ENCODE results near the gene TNS2.

The TNS2 gene

DNA sequence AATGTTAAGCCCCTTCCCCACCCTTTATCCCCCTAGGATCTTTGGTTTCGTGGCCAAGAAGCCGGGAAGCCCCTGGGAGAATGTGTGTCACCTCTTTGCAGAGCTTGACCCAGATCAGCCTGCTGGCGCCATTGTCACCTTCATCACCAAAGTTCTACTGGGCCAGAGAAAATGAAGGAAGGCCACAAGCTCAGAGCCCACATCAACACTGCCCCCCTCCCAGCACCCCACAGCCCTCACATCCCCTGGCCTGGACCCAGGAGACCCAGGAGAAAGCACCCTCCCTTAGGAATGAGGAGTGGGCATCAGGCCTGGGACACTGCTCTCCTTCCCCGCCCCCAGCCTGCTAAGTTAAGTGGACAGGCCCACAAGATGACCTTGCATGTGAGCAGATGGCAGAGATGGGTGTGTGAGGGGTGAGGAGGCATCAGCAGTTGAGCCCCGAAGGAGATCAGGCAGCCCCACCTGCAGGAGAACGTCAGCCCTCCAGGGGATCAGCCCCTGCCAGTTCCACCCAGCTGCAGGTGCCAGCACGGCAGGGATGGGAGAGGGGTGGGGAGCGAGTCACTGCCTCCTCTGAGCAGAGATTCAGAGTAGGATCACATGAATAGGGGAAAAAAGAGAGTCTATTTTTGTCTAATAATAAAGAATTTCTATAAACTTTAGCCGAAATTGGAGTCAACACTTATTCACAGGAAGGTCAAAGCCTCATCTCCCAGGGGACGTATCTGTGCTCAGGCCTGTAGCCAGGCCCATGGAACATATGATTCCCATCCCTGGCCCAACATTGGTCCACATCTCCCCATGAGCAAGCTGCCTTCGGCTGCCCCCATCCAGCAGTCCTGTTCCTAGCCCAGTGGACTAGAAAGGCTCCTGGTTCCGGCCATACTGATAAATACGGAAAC lies 14.1 kb downstream of the TNS2 start:
- no peak for DNase-seq (ENCODE audit: low spot score in 2 of 2)
- in situ Hi-C loops (cut with MboI; ENCODE audit: low sequenced_read_pairs), result loop anchor here (10.0 kb wide), 1 partner anchor 221 kb away; no protein-coding TSS in a partner anchor
- H3K4me3 ChIP-seq, result no peak overlapping the region
- peaks cover 16% of the 10 kb centered on the region; the same call in 1 of the 2 replicates for H3K27me3 ChIP-seq (ENCODE audit: low read depth)
- peaks cover 8% of the 10 kb centered on the region; the same call in 1 of the 2 replicates for H3K36me3 ChIP-seq (replicated peaks)
- no peaks in the 10 kb centered on the region for H3K4me1 ChIP-seq
- no peaks in the 10 kb centered on the region for H3K9me3 ChIP-seq

DNA sequence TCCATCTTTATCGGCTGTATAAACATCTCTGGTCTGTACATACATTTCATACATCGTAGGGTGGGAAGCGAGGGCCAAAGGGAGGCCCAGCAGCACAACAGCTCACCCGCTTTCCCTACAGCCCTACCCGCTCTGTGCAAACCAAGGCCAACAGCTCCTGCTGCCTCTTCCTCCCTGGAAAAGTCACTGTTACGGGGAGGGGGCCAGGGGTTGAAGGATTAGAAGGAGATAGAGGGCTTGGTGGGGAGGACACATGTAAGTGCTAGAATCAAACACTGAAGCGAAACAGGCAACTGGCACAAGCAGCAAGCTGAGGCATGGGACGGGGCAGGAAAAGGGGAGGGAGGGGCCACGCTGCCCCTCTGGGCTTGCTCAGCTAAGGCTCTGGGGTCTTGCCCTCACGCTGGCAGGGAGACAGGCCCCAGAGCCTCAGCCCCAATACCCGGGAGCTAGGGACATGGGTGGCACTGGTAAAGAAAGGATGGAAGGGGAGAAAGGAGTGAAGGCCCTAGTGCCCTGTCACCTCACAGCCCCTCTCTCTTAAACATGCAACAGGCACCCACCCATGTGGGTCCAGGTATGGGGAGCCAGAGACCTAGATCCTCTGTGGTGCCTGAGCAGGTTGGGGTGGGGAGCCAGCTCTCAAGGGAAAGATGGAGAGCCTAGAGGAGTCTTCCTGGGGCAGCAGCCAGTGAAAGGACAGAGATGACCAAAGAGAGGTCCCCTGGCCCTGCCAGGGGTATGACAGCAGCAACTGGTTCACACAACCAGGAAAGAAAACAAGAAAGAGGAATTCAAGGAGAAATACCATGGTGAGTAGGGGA lies 15.0 kb downstream of the TNS2 start:
- Histone ChIP-seq H3K4me1 (no peaks in the 10 kb centered on the region), H3K36me3 (replicated peaks) (peaks cover 8% of the 10 kb centered on the region; the same call in 1 of the 2 replicates), H3K4me3 (no peak overlapping the region), H3K9me3 (no peaks in the 10 kb centered on the region), H3K27me3 (ENCODE audit: low read depth) (peaks cover 9% of the 10 kb centered on the region; the same call in 1 of the 2 replicates)
- no peak for DNase-seq (ENCODE audit: low spot score in 2 of 2)
- in situ Hi-C loops (cut with MboI; ENCODE audit: low sequenced_read_pairs), result loop anchor here (10.0 kb wide), 1 partner anchor 220 kb away; no protein-coding TSS in a partner anchor

GRCh38 chr12:53065470-53065869 lies 15.6 kb downstream of the TNS2 start:
- peaks cover 4% of the 10 kb centered on the region; the same call in 1 of the 2 replicates for H3K27me3 ChIP-seq (ENCODE audit: low read depth)
- no peak overlapping the region for H3K4me3 ChIP-seq
- no peaks in the 10 kb centered on the region for H3K4me1 ChIP-seq
- in situ Hi-C loops (cut with MboI; ENCODE audit: low sequenced_read_pairs), result loop anchor here (10.0 kb wide), 1 partner anchor 219 kb away; no protein-coding TSS in a partner anchor
- peaks cover 8% of the 10 kb centered on the region; the same call in 1 of the 2 replicates for H3K36me3 ChIP-seq (replicated peaks)
- no peak for DNase-seq (ENCODE audit: low spot score in 2 of 2)
- no peaks in the 10 kb centered on the region for H3K9me3 ChIP-seq

DNA sequence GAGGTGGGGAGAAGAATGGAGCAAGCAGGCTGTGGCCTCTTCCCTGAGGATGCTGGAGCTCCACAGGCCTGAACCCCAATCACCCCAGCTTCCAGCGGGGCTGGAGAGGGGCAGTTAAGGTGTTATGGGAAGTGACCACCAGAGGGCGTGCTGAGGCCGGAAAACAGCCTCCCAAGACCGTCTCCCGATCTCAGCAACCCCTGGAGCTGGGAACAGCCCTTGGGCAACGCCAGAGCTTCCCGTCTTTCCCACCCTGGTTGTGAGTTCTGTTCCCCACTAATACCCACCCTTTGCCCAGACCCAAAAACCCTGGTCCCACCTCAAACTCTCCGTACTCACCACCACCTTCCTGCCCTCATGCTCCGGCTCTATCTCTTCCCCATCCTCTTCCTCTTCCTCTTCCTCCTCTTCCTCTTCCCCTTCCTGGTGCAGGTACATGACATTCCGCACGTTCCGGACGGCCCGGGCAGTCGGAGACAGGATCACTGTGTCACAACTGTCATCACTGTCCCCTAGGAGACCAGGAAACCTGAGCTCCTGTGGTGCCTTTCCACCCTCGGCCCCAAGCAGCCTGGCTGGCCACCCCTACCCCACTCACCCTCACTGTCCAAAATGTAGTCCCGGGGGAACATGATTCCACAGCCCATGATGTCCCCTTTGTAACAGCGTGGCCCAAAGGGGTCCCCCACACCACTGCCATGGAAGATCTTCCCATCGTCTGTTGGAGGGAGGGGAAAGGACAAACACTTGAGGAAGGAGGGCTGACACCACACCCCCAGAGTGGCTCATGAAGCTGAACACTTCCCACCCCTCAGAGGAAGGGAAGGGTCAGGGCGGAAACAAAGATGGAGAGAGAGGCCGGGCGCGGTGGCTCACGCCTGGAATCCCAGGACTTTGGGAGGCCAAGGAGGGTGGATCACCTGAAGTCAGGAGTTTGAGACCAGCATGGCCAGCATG lies 16.4 kb downstream of the TNS2 start:
- Histone ChIP-seq H3K4me1 (no peaks in the 10 kb centered on the region), H3K27me3 (ENCODE audit: low read depth) (peaks cover 2% of the 10 kb centered on the region; the same call in 1 of the 2 replicates), H3K4me3 (no peak overlapping the region), H3K36me3 (replicated peaks) (peaks cover 8% of the 10 kb centered on the region; the same call in 1 of the 2 replicates), H3K9me3 (no peaks in the 10 kb centered on the region)
- in situ Hi-C loops (cut with MboI; ENCODE audit: low sequenced_read_pairs), result loop anchor here (10.0 kb wide), 1 partner anchor 219 kb away; no protein-coding TSS in a partner anchor
- peak; percentile 67 to 88 for DNase-seq (ENCODE audit: low spot score in 2 of 2)

- H3K9me3 ChIP-seq, result no peaks in the 10 kb centered on the region
- in situ Hi-C loops (cut with MboI; ENCODE audit: low sequenced_read_pairs), result loop anchor here (10.0 kb wide), 1 partner anchor 217 kb away; no protein-coding TSS in a partner anchor
- no peak for DNase-seq (ENCODE audit: low spot score in 2 of 2)
- no peak overlapping the region for H3K4me3 ChIP-seq
- H3K27me3 ChIP-seq (ENCODE audit: low read depth), result no peaks in the 10 kb centered on the region
- H3K36me3 ChIP-seq (replicated peaks), result peaks cover 8% of the 10 kb centered on the region; the same call in 1 of the 2 replicates
- no peaks in the 10 kb centered on the region for H3K4me1 ChIP-seq
Observed at GRCh38 chr12:53067074-53067992, 17.5 kb downstream of the TNS2 start.

DNA sequence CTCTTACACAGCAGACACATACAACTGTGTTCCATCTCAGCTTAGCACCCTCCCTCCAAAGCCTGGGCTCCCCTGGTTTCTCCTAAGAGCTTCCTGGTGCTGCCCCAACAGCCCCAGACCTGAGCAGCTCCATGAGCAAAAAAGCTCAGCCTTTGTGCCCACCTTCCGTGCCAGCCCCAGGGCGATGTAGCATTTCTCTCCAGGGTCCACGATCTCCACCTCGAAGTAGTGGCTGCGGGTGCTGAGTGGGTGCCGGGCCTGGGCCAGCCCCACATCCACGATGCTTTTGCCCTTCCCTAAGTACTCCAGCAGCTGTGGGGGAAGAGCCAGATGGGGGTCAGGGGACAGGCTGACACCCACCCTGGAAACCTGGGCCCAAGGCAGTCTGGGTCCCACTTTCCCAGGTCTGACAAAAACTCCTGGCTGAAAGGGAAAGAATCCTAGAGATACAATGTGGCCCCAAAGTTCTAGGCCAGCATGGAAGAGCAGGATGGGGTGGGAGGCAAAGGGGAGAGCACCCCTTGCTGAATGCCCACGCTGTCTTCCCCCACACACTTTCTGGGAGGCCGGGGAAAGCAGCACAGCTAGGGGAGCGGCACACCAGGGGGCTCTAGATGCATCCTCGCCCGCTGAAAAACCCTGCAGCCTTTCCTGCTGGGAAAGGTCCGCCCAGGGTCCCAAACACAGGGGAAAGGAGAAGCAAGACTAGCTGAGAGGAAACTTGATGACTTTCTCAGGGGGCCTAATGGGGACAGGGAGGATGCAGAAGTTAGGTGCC lies 18.3 kb downstream of the TNS2 start:
- Histone ChIP-seq H3K27me3 (ENCODE audit: low read depth) (no peaks in the 10 kb centered on the region), H3K4me1 (no peaks in the 10 kb centered on the region), H3K9me3 (no peaks in the 10 kb centered on the region), H3K36me3 (replicated peaks) (peaks cover 8% of the 10 kb centered on the region; the same call in 1 of the 2 replicates), H3K4me3 (no peak overlapping the region)
- DNase-seq (ENCODE audit: low spot score in 2 of 2), result no peak
- in situ Hi-C loops (cut with MboI; ENCODE audit: low sequenced_read_pairs), result loop anchor here (10.0 kb wide), 1 partner anchor 217 kb away; no protein-coding TSS in a partner anchor

GRCh38 chr12:53068811-53069585 lies 19.1 kb downstream of the TNS2 start:
- no peaks in the 10 kb centered on the region for H3K4me1 ChIP-seq
- no peak for DNase-seq (ENCODE audit: low spot score in 2 of 2)
- in situ Hi-C loops (cut with MboI; ENCODE audit: low sequenced_read_pairs), result loop anchor here (10.0 kb wide), 1 partner anchor 216 kb away; no protein-coding TSS in a partner anchor

DNA sequence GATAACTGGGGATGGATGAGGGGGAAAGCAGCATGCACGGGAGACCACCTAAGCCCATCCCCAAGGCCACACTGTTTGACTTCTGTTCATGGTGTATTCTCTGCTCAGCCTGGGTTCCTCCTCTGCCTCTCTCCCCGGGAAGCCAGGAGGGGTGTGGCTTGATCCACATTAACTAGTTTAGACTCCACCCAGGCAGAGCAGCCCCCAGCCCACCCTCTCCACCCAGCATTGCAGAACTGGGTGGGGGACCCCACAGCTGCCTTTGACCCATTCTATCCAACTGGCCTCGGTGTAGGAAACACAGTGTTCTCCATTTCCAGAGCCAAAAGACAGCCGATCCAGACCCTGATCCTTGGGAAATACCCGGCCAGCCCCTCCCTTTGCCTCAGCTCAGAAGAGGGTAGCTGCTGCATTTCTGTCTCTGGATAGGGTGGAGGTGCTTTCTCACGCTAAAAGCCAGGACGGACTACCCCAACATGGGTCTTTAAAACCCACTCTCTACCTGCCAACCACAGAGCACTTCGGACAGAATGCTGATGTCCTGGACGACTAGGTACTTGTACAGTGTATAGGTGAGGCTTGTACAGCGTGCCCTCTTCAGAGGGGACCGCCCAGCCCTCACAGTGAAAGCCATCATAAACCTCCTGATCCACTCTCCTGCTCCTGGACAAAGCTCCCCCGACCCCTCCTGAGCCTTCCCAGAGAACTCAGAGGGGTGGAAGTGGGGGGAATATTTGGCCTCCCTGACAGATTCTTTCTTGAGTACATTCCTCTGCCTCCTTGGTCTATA lies 20.0 kb downstream of the TNS2 start:
- no peaks in the 10 kb centered on the region for H3K4me1 ChIP-seq
- in situ Hi-C loops (cut with MboI; ENCODE audit: low sequenced_read_pairs), result loop anchor here (10.0 kb wide), 1 partner anchor 215 kb away; no protein-coding TSS in a partner anchor
- no peak for DNase-seq (ENCODE audit: low spot score in 2 of 2)
- H3K9me3 ChIP-seq, result no peaks in the 10 kb centered on the region
- H3K27me3 ChIP-seq (ENCODE audit: low read depth), result no peaks in the 10 kb centered on the region
- H3K4me3 ChIP-seq, result no peak overlapping the region
- H3K36me3 ChIP-seq (replicated peaks), result peaks cover 11% of the 10 kb centered on the region; the same call in 1 of the 2 replicates

More at GRCh38 chr12:53068811-53069585, 19.1 kb downstream of the TNS2 start:
- Histone ChIP-seq H3K4me3 (no peak overlapping the region), H3K27me3 (ENCODE audit: low read depth) (no peaks in the 10 kb centered on the region), H3K36me3 (replicated peaks) (peaks cover 8% of the 10 kb centered on the region; the same call in 1 of the 2 replicates), H3K9me3 (no peaks in the 10 kb centered on the region)

DNA sequence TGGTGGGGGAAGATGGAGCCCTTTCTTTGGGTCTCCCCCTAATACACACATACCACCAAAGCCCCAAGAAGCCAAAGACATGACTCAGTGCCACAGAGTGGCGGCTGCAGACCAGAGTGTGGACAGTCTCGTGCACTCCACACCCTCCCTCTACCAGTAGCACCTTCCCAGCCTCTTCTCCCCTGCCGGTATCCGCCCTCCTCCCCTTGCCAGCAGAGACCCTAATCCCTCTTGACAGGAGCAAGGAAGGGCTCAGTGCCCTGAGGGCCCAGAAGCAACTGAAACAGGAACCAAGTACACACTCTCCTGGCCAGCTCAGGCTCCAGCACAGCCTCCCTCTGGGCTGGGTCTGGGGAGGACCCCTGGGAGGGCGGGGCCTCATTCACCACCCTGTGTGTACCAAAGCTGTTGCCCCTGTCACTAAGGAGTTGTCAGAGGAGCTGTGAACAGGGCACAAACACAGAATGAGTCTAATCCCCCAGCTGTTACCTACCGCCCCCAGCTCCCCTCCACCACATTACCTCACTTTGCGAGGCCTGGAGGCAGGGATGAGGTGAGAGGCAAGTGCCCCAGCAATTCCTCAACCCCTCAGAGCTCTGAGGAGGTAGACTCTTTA lies 21.1 kb downstream of the TNS2 start:
- DNase-seq (ENCODE audit: low spot score in 2 of 2), result no peak
- Histone ChIP-seq H3K4me1 (no peaks in the 10 kb centered on the region), H3K27me3 (ENCODE audit: low read depth) (no peaks in the 10 kb centered on the region), H3K9me3 (no peaks in the 10 kb centered on the region), H3K36me3 (replicated peaks) (peaks cover 6% of the 10 kb centered on the region; the same call in 1 of the 2 replicates), H3K4me3 (no peak overlapping the region)
- in situ Hi-C loops (cut with MboI; ENCODE audit: low sequenced_read_pairs), result no loop called here

Measured in HAP-1 (cell line).